ENCODE results near the gene BCL2L1.
A peak's percentile ranks its signal among the peaks of the same experiment; 100 is the strongest.

Gene BCL2L1

GRCh38 chr20:31680286-31681127, 42.2 kb downstream of the BCL2L1 start:
- H3K27ac ChIP-seq: peak overlapping the region; percentile 73
- TF ChIP-seq CTCF (IDR thresholded peaks at IDR 0.05) (no peak), ZFX (IDR thresholded peaks at IDR 0.05; ENCODE audit: borderline replicate concordance) (no peak)

GRCh38 chr20:31679357-31680285, 43.0 kb downstream of the BCL2L1 start:
- TF ChIP-seq ZFX (IDR thresholded peaks at IDR 0.05; ENCODE audit: borderline replicate concordance) (no peak), CTCF (IDR thresholded peaks at IDR 0.05) (no peak)
- peak overlapping the region; percentile 73 for H3K27ac ChIP-seq

DNA sequence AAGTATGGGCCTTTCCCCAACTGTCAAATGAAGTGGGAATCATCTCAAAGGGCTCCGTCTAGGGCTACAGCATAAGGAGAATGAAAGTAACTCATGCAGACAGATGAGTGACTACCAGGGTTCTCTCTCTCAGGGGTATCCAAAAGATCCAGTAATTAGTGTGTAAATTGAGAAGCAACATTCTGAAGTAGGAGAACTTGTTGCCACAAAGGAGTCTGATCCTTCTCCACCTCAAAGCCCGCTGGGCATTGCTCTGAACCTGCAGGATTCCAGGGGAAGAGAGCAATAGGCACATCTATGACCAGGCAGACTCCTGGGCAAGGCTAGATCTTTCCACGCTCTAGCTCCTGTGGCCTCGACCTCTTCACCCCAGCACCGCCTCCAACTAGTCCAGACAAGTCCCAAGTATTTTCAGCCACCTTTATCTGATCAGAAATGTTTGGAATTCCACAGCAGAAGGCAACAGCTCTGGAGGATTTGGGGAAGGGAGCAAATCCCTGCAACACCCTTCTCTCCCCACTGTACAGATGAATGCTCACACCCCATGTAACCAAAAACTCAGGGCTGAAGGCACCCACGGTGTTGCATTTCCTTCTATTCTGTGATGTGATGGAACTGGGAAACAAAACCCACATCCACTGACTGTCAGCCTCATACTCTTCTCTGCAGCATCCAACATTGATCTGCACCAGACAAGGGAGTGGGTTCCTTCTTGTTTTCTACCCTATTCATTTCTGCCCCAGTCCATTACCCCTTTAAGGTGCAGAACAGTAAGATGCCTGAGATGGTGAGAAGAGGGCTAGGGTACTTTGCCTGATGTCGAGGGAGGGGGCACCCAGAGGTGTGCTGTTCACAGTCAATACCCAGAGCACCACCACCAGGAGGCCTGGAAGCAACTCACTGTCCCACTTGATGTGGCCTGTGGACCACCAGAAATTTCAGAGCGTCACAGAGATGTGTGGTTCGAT, 44.0 kb downstream of the BCL2L1 start:
- TF ChIP-seq CTCF (IDR thresholded peaks at IDR 0.05): no peak
- no peak for TF ChIP-seq ZFX (IDR thresholded peaks at IDR 0.05; ENCODE audit: borderline replicate concordance)
- peak overlapping the region; percentile 73; the same call in 1 of the 2 replicates for H3K27ac ChIP-seq

GRCh38 chr20:31677553-31678260, 45.0 kb downstream of the BCL2L1 start:
- H3K27ac ChIP-seq: no peak overlapping the region
- no peak for TF ChIP-seq CTCF (IDR thresholded peaks at IDR 0.05)
- TF ChIP-seq ZFX (IDR thresholded peaks at IDR 0.05; ENCODE audit: borderline replicate concordance): no peak

DNA sequence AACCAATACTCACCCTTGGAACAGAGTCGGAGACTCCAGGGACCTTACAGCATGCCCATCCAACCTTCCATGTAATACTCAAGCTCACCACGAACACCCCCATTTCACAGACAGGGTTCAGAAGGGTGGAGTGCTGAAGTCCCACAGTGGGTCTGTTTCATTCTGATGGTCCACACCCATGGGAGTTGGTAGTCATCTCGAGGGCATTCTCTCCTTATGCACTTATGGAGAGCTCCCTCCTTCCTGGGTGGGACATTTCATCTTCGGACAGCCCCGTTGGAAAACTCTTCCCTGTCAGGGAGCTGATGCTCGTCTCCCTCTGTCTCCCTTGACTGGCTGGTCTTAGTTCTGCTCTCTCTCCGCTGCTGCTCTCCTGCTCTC, 46.1 kb downstream of the BCL2L1 start:
- TF ChIP-seq CTCF (IDR thresholded peaks at IDR 0.05) (no peak), ZFX (IDR thresholded peaks at IDR 0.05; ENCODE audit: borderline replicate concordance) (no peak)
- no peak overlapping the region for H3K27ac ChIP-seq

Data from 22Rv1 (cell line).